Sciatic nerve (tissue), 2 donors: ENCODE results near the gene WIPF2. TPM values are rescaled to one million over a fixed set of nuclear protein-coding genes. Genes with fewer than 3 reads are reported as not detected.

Experiments used
- ATAC-seq: fragments of 200-7000 bp; cut with Tn5 transposase; one replicate; pipeline ENCODE4 v1.9.1; 2020; ENCODE audit warnings: mild to moderate bottlenecking, moderate library complexity
- DNase-seq: peaks from one replicate; pipeline ENCODE4 v3.0.0-alpha.2; 2020; ENCODE audit warnings: low spot score
- intact Hi-C: fragments of 100-400 bp; cut with DNase I; formaldehyde crosslinking; loops from one replicate; pipeline ENCODE4 v1.14.2; 2022
- total RNA-seq: library from RNA; stranded (reverse); fragmentation: NEBNext Ultra II Directional; extraction: Animal tissue kit (Norgen Biotek cat#: 25700); gene quantifications from one replicate; pipeline ENCODE4 v1.2.1, GENCODE V29; 2021
- donor health status: DM: no; HTN: no; CAD: no.
- donor health status: DM: no; HTN: no; CAD: no.

The WIPF2 gene
- total RNA-seq, 1 donor from 2014 or later: 41.1 TPM

DNA sequence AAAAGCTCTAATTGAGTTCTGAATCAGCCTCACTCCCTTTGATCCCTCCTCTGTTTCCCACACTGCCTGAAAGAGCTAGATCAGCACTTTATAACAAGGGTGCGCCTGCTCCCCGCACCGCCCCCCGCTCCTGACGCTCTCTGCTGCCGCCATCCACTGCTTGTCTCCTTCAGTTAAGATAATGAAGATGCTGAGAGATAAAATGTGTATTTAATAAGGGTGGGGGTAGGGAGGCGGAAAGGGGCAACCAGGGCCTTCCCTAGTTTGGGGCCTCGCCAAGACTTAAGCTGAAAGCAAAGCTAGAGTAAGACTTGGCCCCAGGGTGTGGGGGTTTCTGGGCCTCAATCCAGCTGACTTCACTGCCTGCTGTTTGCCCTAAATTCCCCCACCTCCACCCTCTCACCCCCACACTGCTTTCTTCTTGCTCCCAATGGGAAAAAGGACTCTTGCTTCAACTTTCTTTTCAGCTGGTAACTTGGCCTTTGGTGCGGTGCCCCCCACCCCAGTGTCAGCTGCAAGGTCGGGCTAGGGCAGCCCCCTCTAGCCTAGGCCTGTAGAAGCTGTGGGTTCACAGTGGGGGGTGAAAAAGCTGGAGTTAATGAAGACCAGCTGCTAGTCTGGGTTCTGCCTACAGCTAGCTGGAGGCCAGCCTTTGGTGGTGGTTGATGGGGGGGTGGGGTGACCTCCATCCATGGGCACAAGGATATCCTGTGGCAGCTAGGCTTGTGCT is 88.1 kb downstream of the WIPF2 start:
- no peak for DNase-seq
- intact Hi-C loops: loop anchor here (10.0 kb wide), 1 partner anchor 248 kb away; no protein-coding TSS in a partner anchor
- peak; percentile 67 for ATAC-seq

- ATAC-seq (peak; percentile 36), DNase-seq (no peak)
- intact Hi-C loops: loop anchor here (10.0 kb wide), 1 partner anchor 247 kb away; no protein-coding TSS in a partner anchor
Observed at GRCh38 chr17:40307740-40308239, 88.7 kb downstream of the WIPF2 start.

GRCh38 chr17:40309031-40309948 is 90.2 kb downstream of the WIPF2 start, which contains the start of gene RARA:
Gene RARA, plus strand, starts transcription at chr17:40309180. Its CDS starts 22,039 bp downstream, at chr17:40331219.
- DNase-seq (peak; percentile 77), ATAC-seq (peak; percentile 59)
- intact Hi-C loops: loop anchor here (10.0 kb wide), 1 partner anchor 246 kb away; no protein-coding TSS in a partner anchor

- no peak for DNase-seq
- peak; percentile 17 for ATAC-seq
Observed at GRCh38 chr17:40309949-40310510, 90.9 kb downstream of the WIPF2 start.

GRCh38 chr17:40310882-40311391 is 91.8 kb downstream of the WIPF2 start:
- ATAC-seq (no peak), DNase-seq (no peak)
- intact Hi-C loops: no loop called here

More at GRCh38 chr17:40309949-40310510, 90.9 kb downstream of the WIPF2 start:
- intact Hi-C loops: loop anchor here (10.0 kb wide), 1 partner anchor 245 kb away; no protein-coding TSS in a partner anchor

DNA sequence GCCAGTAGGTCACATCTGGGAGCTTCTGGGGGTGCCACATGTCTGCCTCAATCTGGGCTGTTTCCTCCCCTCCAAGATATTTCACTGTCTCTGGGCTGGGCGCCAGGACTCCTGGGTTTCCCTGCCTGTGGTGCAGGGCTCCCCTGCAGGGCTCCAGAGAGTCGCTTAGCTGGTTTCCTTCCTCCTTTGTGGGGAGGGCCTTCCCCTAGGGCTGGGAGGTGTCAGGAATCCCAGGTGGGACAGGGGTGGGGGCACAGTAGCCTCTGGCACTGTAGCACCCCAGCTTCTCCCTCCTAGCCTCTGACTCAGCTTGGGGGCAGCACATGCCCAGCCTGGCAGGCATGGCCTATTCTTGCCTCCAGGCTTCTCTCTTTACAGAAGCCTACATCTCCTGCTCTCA is 92.5 kb downstream of the WIPF2 start:
- peak; percentile 80 for DNase-seq
- ATAC-seq: no peak
- intact Hi-C loops: no loop called here

GRCh38 chr17:40312131-40312731 is 93.1 kb downstream of the WIPF2 start:
- DNase-seq (no peak), ATAC-seq (no peak)
- intact Hi-C loops: no loop called here

- no peak for DNase-seq
- intact Hi-C loops: no loop called here
- no peak for ATAC-seq
Observed at GRCh38 chr17:40312893-40313667, 94.0 kb downstream of the WIPF2 start.

- no peak for ATAC-seq
Observed at GRCh38 chr17:40313668-40314583, 94.8 kb downstream of the WIPF2 start.

GRCh38 chr17:40314584-40314956 is 95.5 kb downstream of the WIPF2 start:
- no peak for DNase-seq
- intact Hi-C loops: no loop called here
- no peak for ATAC-seq

More at GRCh38 chr17:40313668-40314583, 94.8 kb downstream of the WIPF2 start:
- intact Hi-C loops: no loop called here
- DNase-seq: no peak

DNA sequence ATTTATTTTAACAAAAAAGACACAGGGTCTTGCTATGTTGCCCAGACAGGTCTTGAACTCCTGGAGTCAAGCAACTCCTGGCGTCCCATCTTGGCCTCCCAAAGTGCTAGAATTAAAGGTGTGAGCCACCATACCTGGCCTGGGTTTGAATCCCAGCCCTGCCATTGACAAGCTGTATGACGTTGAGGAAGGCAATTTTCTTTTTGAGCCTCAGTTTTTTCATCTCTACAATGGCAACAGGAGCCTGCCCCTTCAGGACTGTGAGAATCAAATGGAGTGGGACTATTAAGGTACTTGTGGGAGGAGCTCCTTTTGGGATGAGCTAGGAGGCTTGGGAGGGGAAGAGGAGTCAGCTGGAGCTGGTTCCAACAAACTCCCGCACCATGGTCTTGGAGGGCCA is 96.1 kb downstream of the WIPF2 start:
- intact Hi-C loops: no loop called here
- DNase-seq: no peak
- no peak for ATAC-seq

DNA sequence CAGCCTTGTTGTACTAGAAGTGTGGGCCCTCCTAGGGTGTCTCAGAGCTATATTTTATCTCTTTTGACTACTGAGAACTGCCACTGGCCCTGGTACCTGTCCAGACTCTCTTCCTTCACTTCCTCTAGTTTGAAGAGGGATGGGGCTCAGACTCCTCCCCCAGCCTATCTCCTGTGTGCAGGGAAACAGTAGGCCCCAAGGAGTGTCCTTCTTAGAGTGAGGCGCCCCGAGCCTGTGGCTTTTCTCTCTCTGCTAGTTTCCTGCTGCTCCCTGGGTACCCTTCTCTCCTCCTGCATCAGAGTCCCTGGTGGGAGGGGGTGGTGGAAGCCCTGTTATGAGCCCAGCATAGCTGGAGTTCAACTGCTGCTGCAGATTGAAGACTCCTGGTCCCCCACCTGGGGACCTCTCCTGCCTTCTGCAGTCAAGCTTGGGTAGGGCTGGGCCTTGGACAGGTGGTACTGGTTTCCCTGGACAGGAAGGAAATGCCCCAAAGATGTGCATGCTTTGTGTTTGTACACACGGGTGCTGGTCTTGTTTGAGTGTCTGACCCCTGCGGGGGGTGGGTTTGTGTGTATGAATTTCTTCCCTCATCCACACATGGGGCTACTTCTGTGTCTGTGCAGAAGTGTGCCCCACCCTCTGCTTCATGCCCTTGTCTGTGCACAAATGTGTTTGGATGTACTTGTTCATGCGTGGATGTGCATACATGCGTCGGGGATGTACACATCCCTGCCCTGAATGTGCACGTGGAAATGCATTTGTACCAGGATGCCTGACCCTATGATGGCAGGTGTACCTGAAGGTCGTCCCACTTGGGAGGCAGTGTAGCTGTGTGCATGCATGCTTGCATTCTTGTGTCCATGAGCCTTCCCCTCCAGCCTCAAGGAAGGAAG is 96.8 kb downstream of the WIPF2 start:
- no peak for DNase-seq
- intact Hi-C loops: no loop called here
- no peak for ATAC-seq

DNA sequence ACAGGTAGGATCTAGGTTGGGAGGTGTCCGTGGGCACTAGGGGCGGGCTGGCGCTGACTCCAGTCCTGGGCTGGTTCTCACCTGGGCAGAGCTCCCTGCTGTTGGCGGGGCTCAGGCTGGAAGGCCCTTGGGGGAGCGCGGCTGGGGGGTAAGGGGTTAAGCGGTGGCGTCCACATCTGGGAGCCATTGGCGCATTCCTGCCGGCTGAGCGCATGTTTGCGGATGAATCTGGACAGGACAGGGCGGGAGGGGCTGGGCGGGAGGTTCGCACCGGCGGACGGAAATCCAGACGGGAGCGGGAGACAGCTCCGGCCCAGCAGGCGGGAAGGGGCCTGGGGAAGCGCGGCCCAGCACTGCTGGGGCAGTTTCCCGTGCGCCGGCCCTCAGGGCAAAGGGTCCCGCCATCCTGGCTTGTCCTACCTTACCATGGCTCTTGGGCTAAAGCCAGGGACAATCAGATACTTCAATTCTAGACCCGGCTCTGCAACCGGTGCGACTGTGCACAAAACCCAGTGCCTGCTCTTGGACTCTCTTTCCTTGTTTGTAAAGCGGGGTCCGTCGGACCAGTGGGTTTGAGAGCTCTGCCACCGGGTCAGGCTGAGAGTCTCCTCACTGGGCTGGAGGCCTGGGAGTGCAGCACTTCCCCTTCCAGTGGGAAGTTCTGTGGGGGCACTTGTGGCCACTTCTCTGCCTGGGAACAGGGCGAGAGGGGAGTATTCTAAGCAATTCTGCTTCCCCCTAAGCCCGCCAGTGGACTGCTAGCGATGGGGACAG is 97.7 kb downstream of the WIPF2 start:
- peak; percentile 52 for ATAC-seq
- no peak for DNase-seq
- intact Hi-C loops: no loop called here

GRCh38 chr17:40317345-40317873 is 98.3 kb downstream of the WIPF2 start:
- DNase-seq: no peak
- peak; percentile 21 for ATAC-seq
- intact Hi-C loops: no loop called here
